ENCODE measurements around the gene WNT3. TPM values are rescaled to one million over a fixed set of nuclear protein-coding genes. Genes with fewer than 3 reads are reported as not detected.
"Not testable (repeated sequence)": the region's sequence is repeated elsewhere in the genome, so short reads cannot be mapped to it uniquely, and the experiment has no call there.

Gene WNT3
- total and polyA plus RNA-seq, 2 experiments from 2014 or later = 6.1 to 7.3 TPM

- H2AFZ ChIP-seq = no peak overlapping the region
- H3K36me3 ChIP-seq (replicated peaks; ENCODE audit: insufficient read depth, low read depth) = no peaks in the 10 kb centered on the region
- H3K4me1 ChIP-seq (ENCODE audit: insufficient read depth) = no peaks in the 10 kb centered on the region
- no peak overlapping the region for H3K4me3 ChIP-seq
- no peaks in the 10 kb centered on the region for H3K9me2 ChIP-seq (replicated peaks; ENCODE audit: insufficient read depth)
- no peak for TF ChIP-seq CTCF (IDR thresholded peaks at IDR 0.05; ENCODE audit: poor library complexity)
- TF ChIP-seq EZH2phosphoT487 (IDR thresholded peaks at IDR 0.05; ENCODE audit: low read depth, severe bottlenecking, unreplicated experiment) = no peak
- no peak overlapping the region for H3K4me2 ChIP-seq
- H3K9me3 ChIP-seq (ENCODE audit: low read depth) = no peaks in the 10 kb centered on the region
- H3K79me2 ChIP-seq = no peaks in the 10 kb centered on the region
- no peak overlapping the region for H3K27ac ChIP-seq
- DNase-seq (ENCODE audit: low spot score) = no peak
- H3K27me3 ChIP-seq = peaks cover 8% of the 10 kb centered on the region
- 76% methylated on average over 3 of the region's 3 CpGs for whole genome bisulfite sequencing (ENCODE audit: low lambda C conversion rate, missing lambda C conversion rate)
- H4K20me1 ChIP-seq (ENCODE audit: insufficient read depth, poor library complexity, severe bottlenecking) = no peaks in the 10 kb centered on the region
Measured at GRCh38 chr17:46796084-46796483, 22.4 kb downstream of the WNT3 start.

- no peaks in the 10 kb centered on the region for H3K36me3 ChIP-seq (replicated peaks; ENCODE audit: insufficient read depth, low read depth)
- H3K9me3 ChIP-seq (ENCODE audit: low read depth) = no peaks in the 10 kb centered on the region
- DNase-seq (ENCODE audit: low spot score) = no peak
- H3K27me3 ChIP-seq = peaks cover 8% of the 10 kb centered on the region
- no peaks in the 10 kb centered on the region for H3K79me2 ChIP-seq
- 63% methylated on average over 15 of the region's 15 CpGs for WGBS (ENCODE audit: low lambda C conversion rate, missing lambda C conversion rate)
- no peak for TF ChIP-seq CTCF (IDR thresholded peaks at IDR 0.05; ENCODE audit: poor library complexity)
- TF ChIP-seq EZH2phosphoT487 (IDR thresholded peaks at IDR 0.05; ENCODE audit: low read depth, severe bottlenecking, unreplicated experiment) = no peak
- no peak for TF ChIP-seq EZH2 (IDR thresholded peaks at IDR 0.05; ENCODE audit: borderline replicate concordance)
- H4K20me1 ChIP-seq (ENCODE audit: insufficient read depth, poor library complexity, severe bottlenecking) = no peaks in the 10 kb centered on the region
- no peaks in the 10 kb centered on the region for H3K9me2 ChIP-seq (replicated peaks; ENCODE audit: insufficient read depth)
- no peak overlapping the region for H3K27ac ChIP-seq
- H3K4me1 ChIP-seq (ENCODE audit: insufficient read depth) = no peaks in the 10 kb centered on the region
- no peak overlapping the region for H3K4me3 ChIP-seq
- H3K4me2 ChIP-seq = no peak overlapping the region
- H2AFZ ChIP-seq = no peak overlapping the region
Measured at GRCh38 chr17:46795379-46795952, 23.0 kb downstream of the WNT3 start.

GRCh38 chr17:46794318-46794717, 24.2 kb downstream of the WNT3 start:
- H4K20me1 ChIP-seq (ENCODE audit: insufficient read depth, poor library complexity, severe bottlenecking) = no peaks in the 10 kb centered on the region
- no peaks in the 10 kb centered on the region for H3K9me3 ChIP-seq (ENCODE audit: low read depth)
- H3K79me2 ChIP-seq = no peaks in the 10 kb centered on the region
- no peak overlapping the region for H2AFZ ChIP-seq
- no peak overlapping the region for H3K4me3 ChIP-seq
- 78% methylated on average over 5 of the region's 5 CpGs for WGBS (ENCODE audit: low lambda C conversion rate, missing lambda C conversion rate)
- DNase-seq (ENCODE audit: low spot score) = no peak
- H3K27me3 ChIP-seq = peaks cover 8% of the 10 kb centered on the region
- no peak for TF ChIP-seq EZH2 (IDR thresholded peaks at IDR 0.05; ENCODE audit: borderline replicate concordance)
- no peak for TF ChIP-seq EZH2phosphoT487 (IDR thresholded peaks at IDR 0.05; ENCODE audit: low read depth, severe bottlenecking, unreplicated experiment)
- TF ChIP-seq CTCF (IDR thresholded peaks at IDR 0.05; ENCODE audit: poor library complexity) = no peak
- H3K36me3 ChIP-seq (replicated peaks; ENCODE audit: insufficient read depth, low read depth) = no peaks in the 10 kb centered on the region
- no peaks in the 10 kb centered on the region for H3K9me2 ChIP-seq (replicated peaks; ENCODE audit: insufficient read depth)
- H3K27ac ChIP-seq = no peak overlapping the region
- no peak overlapping the region for H3K4me2 ChIP-seq
- H3K4me1 ChIP-seq (ENCODE audit: insufficient read depth) = no peaks in the 10 kb centered on the region

- peaks cover 8% of the 10 kb centered on the region for H3K27me3 ChIP-seq
- WGBS (ENCODE audit: low lambda C conversion rate, missing lambda C conversion rate) = 74% methylated on average over 5 of the region's 5 CpGs
- H2AFZ ChIP-seq = no peak overlapping the region
- no peak overlapping the region for H3K27ac ChIP-seq
- no peaks in the 10 kb centered on the region for H3K9me3 ChIP-seq (ENCODE audit: low read depth)
- H3K4me3 ChIP-seq = no peak overlapping the region
- H3K36me3 ChIP-seq (replicated peaks; ENCODE audit: insufficient read depth, low read depth) = no peaks in the 10 kb centered on the region
- no peaks in the 10 kb centered on the region for H3K79me2 ChIP-seq
- H3K4me1 ChIP-seq (ENCODE audit: insufficient read depth) = no peaks in the 10 kb centered on the region
- no peak for TF ChIP-seq CTCF (IDR thresholded peaks at IDR 0.05; ENCODE audit: poor library complexity)
- TF ChIP-seq EZH2 (IDR thresholded peaks at IDR 0.05; ENCODE audit: borderline replicate concordance) = no peak
- no peak for DNase-seq (ENCODE audit: low spot score)
- H4K20me1 ChIP-seq (ENCODE audit: insufficient read depth, poor library complexity, severe bottlenecking) = no peaks in the 10 kb centered on the region
- no peaks in the 10 kb centered on the region for H3K9me2 ChIP-seq (replicated peaks; ENCODE audit: insufficient read depth)
- H3K4me2 ChIP-seq = no peak overlapping the region
Measured at GRCh38 chr17:46793541-46793940, 25.0 kb downstream of the WNT3 start.

GRCh38 chr17:46793023-46793422, 25.5 kb downstream of the WNT3 start:
- H3K4me1 ChIP-seq (ENCODE audit: insufficient read depth); H4K20me1 ChIP-seq (ENCODE audit: insufficient read depth, poor library complexity, severe bottlenecking); H3K79me2 ChIP-seq; H3K27ac ChIP-seq; H3K4me3 ChIP-seq; H3K9me3 ChIP-seq (ENCODE audit: low read depth); H3K9me2 ChIP-seq (replicated peaks; ENCODE audit: insufficient read depth); H2AFZ ChIP-seq; DNase-seq (ENCODE audit: low spot score); H3K36me3 ChIP-seq (replicated peaks; ENCODE audit: insufficient read depth, low read depth); H3K27me3 ChIP-seq; H3K4me2 ChIP-seq: not testable (repeated sequence)
- WGBS (ENCODE audit: low lambda C conversion rate, missing lambda C conversion rate) = 95% methylated on average over 6 of the region's 6 CpGs

All from hepatocyte (in vitro differentiated cells).